Inferior parietal cortex (tissue), 1 donor: ENCODE results near the gene PRDX3.

ENCODE experiments used
- DNase-seq: peaks from one replicate; pipeline ENCODE4 v3.0.0-alpha.2; 2016; ENCODE audit errors: extremely low spot score

Gene PRDX3

DNA sequence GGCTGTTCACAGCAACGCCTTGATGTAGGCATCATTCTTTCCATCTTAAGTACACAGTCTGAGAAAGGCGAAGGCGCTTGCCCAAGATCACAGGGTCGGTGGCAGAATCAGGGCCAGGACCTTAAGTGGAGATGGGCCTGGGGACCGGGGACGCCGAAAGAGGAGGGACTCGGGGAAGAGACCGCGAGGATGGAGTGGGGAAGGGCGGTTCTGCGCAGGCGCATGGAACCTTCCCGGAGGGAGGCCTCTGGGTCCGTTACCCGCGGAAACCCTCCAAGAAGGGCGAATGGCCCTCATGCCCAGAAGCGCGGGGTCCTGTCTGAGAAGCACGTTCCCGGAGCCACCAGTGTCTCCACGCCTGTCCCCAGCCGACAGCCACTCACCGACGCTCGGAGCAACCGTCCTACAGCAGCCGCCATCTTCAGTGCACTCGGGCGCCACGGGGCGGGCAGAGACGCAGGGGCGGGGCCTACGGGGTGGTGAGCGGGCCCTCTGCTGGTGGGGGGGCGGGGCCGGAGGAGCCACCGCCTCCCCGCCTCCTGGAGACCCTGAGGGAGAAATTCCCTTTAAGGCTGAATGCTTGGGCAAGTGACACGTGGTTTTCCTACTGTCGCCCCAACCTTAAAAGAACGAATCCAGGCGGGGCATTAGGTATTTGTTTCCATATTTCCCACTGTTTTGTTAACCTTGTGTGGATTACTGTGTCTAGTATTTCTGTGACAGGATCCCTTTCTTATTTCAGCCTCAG, at the start of gene PRDX3:
TSS of gene PRDX3 (minus strand) at position 441 of the 748 bp plus-strand sequence. CDS start at position 419, 22 bp downstream.
- DNase-seq = peak; percentile 89

DNA sequence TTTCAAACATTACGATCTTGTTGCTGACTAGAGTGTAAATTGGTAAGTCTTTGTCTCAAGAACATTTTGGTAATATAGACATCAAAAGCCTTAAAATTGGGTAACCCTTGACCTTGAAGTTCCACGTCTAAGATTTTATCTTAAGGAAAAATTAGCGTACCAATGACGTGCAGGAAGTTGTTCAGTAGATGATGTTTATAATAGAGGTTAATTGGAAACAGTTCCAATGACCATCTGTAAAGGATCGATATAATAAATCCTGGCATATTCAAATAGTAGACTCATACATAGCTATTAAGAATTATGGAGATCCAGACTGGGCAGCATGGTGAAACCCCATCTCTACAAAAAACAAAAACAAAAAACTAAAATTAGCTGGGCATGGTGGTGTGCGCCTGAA, 49.2 kb upstream of the PRDX3 start:
- DNase-seq = no peak

DNA sequence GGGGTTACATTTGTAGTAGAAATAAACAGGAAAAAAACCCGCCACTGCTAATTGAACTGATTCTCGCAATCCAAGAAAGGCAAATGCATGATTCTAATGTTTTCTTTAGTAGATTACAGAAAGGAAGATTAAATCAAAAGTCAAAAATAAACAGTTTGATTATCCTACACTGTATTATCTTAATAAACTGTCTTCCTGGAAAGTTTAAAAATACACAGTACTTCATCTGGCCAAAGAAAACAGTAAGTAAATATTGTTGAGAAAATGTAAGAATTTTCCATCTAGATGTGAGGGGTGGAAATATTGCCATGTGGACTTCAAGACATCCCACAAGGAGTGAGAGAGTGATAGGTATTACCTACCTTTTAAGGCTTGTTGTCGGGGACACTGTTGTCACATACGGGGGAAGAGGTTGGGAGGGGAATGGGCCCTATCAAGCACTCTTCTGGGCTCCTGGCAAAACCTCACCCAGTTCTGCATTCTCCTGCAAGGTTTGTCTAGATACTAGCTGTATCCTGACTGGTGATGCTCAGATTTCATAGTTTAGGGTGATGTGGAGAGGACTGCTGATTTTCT, 46.6 kb upstream of the PRDX3 start:
- no peak for DNase-seq

DNA sequence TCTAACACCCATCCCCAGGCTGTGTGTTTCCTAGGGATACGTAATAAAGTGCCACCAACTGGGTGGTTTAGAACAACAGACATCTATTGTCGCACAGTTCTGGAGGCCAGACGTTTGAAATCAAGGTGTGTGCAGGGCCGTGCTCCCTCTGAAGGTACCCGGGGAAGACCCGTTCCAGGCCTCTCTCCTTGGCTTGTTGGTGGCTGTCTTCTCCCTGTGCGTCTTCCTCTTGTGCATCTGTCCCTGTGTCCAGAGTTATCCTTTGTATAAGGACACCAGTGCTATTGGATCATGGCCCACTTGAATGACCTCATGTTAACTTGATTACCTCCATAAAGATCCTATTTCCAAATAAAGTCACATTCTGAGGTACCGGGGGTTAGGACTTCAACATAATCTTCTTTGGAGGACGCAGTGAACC, 44.4 kb upstream of the PRDX3 start:
- DNase-seq = no peak

DNA sequence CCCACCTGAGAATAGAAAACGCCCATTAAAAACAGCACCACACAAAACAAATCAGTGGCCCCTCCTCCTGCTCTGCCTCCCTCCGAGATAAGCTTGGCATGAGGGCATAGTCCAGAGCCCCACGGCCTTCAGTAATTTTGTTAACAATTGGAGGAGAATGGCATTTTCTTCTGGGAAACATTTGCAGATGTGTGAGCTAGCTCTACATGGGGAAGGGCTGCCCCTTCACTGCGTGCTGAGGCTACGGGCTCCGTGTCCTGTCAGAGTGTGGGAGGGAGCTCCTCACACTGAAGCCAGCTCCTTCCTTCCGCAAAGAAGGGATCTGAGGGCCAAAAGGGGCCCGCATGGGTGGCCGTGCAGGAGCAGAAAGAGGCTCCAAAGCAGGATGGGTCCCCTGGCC, 43.9 kb upstream of the PRDX3 start:
- no peak for DNase-seq

DNA sequence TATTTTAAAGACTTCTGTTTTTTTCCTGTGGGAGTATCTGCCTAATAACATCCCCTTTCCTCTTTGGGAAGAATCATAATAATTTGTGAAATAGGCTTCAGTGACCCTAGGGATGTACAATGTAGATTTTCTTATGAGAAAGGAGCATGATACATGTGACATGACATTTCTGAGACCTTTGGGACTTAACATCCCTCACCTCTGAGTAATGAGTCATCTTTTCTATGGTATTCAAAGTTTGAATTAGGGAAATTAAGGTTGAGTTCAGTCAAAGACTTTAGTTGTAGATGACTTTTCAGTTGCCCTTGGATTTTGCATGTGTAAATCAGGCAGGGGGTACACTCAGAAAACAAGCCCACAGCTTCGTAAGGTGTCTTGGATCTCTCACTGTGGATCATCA, 43.1 kb upstream of the PRDX3 start:
- no peak for DNase-seq

DNA sequence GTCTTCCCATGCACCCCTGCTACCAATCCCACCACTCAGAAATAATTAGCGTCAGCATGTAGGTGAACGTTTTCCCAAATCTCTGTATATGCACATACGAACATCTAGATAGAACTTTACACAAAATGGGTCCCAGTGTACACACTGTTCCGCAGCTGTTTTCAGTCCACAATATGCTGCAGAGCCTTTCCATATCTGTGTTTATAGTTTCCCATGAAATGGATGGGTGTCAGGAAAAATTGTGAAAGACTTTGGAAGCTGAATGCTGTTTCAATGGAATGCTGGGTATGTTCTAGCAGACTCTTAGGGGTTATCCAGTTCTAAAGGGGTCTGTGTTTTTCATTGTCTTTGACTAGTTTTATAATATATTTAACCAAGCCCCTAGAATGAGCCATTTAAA, 42.6 kb upstream of the PRDX3 start:
- no peak for DNase-seq

DNA sequence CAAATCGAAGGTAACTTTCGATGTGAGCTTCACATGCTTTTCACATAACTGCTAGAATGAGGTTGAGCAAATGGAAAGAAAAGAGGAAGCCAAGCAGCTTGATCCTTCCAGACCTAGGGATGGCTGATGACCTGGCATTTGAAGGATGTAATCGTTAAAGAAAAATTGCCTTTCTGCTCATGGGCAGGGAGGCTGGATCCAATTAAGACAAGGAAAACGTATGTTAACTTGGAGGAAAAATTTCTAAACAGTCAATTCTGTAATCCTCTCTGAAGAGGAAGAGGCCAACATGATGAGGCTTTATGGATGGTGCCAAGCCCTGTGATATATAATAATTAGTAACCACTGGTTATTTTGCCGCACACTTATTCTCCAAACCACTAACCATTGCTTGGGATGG, 41.3 kb upstream of the PRDX3 start:
- no peak for DNase-seq

DNA sequence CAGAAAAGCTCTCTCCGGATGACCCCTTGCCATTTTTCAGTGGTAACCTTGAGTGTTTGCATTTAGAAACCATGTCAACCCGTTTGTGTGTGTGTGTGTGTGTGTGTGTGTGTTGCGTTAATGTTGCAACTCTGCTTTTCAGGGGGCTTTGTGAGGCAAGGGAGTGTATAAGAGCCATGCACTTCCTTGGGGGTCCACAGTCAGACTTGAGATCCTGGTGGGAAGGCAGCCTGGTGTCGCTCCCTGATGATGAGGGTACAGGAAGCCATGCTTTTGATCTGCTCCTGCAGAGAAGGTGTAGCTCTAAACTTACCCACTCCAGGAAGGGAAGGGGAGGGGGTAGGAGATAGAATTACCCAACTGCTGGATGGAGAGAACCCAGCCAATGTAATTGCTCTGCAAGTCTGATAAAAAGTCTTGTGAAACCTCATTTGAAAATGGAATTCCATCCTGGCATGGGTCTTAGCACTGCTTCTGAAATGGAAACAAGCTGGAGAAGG, 39.4 kb upstream of the PRDX3 start:
- no peak for DNase-seq

DNA sequence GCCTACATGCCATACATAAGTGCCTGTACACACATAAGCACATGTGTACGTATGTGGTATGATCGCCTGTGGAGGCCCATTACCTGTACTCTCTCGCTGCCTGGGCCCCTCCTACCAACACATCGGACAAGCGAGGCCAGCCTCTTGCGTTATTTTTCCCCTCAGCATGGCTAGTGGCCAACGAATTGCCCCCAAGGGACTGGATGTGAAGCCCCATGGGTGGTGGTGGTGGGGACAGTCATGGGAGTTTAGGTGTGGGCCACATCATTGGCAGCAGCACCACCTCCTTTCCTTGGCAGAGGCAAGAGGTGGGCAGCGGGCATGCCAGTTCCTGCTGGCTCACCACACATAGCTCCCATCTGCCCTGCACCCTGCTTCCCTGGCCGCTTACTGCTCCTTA, 38.8 kb upstream of the PRDX3 start:
- no peak for DNase-seq

DNA sequence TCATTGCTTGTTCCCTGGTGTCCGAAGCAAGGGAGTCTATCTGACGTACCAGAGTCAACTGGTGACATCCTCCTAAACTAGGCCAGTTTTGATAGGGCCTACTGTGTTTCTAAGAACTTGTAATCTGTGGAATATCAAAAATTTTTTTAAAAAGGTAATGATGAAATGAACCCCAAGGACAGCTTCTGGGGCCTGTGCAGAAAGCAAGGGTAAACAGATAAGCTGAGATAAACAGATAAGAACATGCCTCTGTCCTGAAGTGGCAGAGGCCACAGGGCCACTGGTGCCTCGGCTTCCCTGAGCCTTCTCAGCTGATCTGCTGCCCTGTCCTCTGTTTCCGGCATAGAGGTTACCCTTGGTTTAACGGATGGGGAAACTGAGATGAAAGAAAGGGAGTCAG, 37.5 kb upstream of the PRDX3 start:
- DNase-seq = no peak

DNA sequence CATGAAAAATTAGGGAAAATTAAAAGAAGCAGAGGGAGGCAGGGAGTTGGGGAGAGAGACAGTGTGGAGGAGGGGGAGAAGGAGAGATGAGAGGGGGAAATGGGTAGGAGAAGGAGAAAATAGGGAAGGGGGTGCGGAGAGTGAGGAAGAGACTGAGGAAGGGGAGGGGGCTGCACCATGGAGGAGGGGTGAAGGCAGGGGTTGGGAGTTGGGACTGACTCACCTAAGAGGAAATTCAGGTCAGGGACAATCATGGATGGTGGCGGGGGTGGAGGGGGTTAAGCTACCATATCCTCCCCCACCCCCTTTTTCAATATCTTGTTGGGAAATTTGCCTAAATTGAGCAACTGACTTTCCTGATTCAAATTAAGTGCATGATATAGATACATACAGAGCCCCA, 36.8 kb upstream of the PRDX3 start:
- DNase-seq = no peak

DNA sequence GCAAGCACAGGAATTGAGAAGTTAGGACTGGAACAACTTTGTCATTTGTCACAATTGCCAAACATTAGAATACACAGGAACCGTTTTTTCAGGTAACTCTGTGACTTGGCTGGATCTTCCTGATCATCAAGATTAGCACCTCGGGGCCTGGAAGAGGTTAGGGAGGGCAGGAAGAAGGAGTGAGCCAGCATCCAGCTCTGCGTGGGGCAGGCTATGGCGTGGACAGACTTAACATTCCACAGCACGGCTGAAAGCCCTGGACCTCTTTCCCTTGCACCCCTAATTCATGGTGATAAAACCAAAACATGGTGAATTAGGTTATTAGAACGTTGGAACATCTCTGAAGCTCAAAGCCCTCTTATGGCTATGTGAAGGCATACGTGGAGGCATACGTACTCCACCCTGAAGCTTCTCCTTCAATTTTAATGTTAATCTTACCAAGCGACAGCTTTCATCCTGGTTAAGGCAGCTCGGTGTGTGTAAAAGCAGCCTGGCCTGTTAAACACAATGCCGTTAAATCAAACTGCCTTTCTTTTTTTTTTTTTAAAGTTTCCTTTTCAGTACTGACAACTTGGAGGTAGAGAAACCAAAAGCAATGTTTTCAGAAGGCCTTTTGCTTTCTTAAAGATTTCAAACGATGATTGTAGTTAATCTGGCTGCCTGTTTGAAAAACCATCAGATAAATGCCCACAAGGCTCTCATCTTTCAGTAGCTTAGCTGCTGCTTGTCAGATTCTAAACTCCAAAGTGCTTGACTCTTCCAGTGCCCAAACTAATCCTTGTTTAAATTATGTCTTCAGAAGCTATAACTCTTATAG, 33.2 kb upstream of the PRDX3 start:
- DNase-seq = no peak

DNA sequence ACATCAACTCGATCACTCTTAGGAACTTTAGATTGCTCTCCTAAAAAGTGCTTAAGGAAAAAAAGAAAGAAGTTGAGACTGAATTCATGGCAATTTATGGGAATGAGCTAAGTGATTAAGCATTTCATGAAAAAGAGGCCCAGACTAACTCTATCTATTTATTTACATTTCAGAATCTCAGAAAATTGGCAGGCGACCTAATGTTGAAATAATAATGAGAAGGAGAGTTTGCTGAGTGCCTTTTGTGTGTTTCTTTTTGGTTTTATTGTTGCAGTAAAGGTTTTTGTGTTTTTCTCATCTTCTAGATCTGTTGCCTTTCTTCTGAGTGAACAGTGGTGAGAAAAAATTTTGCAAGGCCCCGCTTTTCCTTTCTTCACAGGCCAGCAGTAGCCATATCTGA, 32.6 kb upstream of the PRDX3 start:
- DNase-seq = no peak

DNA sequence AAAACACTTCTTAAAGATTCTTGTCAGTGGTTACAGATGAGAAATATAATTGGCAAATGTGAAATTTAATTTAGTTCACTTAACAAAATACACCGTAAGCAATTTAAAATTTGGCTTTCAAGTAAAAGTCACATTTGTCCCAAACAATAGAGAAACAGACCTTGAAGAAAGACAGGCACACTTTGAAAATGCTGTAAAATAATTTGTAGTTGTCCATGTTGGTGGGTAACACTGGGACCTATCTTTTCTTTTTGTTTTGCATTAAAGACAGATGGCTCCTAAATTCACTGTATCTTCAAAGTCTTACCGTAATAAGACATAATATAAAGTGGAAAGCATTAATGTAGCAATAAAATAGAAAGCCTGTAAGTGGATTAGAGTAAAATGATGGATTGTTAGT, 32.0 kb upstream of the PRDX3 start:
- no peak for DNase-seq

DNA sequence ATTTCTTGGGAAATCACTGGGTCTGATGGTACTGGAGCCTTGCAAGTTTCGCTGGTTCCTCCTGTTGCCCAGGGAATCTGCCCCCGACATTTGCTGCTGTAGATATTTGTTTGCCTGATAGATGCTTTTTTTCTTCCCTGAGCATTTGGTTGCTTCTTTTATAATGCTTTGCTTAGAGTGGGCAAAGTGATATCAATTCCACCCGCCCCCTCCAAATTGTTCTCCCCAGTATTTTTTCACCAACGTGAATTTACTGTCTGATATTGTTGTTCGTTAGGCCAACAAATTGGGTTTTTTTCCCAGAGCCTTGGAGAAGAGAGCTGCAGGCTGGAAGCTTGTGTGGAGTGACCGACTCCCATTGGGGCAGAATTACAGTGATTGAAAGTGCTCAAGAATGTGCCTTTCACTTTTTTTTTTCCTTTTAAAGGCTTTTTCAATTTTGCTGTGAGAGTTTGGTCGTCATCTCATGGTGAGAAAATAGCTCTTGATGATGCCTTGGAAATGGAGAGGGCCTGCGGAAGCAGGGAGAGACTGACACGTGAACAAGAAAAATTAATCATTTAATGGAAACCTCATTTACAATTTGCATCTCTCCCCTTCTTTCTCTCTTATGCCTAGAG, 31.2 kb upstream of the PRDX3 start:
- DNase-seq = no peak

DNA sequence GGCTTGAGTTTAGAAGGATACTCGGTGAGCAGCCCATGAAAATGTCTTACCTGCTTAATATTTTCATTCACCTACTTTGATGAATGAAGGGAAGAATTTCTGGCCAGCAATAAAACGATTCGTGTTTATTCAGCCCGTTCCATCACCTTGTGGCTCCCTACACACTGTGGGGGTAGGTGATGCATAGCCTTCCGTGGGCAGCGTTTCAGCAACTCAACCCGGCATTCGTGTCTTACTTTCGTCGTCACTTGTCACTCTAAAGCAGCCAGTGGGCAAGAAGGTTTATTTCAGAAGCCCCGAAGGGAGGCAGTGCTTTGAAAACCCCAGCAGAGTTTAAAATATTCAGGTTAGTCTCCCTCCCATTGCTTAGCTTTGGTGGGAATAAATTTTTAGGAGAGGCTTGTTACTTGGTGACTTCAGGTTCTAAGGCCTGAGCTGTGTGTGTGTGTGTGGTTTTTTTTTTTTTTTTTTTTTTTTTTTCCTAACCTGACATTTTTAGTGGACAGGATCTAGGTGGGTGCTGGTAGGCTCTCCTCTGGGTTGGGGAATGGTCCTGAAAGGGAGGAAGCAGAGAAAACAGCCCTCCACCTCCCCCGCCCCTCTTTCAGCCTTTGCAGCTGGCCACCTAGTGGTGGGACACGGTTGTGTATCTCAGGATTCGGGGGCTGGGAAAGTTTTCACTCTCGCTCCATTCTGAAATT, 30.6 kb upstream of the PRDX3 start:
- peak; percentile 60 for DNase-seq

DNA sequence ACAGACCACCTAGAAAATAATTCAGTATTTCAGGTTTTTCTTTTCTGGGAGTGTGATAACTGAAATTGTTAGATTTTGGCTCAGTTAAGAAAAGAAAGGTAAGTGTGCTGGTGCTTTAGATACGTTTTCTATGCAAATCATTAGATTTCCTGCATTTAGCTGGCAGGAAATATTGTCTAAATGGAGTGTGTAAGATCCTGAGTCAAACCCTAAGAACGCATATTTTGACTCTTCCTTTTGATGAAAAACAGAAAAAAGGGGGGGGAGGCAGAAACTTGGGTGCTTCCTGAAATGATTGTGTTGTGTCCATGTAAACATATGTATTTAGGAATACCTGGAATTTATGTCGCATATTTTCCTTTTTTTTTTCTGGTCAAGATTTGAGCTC, 29.9 kb upstream of the PRDX3 start:
- DNase-seq = no peak

DNA sequence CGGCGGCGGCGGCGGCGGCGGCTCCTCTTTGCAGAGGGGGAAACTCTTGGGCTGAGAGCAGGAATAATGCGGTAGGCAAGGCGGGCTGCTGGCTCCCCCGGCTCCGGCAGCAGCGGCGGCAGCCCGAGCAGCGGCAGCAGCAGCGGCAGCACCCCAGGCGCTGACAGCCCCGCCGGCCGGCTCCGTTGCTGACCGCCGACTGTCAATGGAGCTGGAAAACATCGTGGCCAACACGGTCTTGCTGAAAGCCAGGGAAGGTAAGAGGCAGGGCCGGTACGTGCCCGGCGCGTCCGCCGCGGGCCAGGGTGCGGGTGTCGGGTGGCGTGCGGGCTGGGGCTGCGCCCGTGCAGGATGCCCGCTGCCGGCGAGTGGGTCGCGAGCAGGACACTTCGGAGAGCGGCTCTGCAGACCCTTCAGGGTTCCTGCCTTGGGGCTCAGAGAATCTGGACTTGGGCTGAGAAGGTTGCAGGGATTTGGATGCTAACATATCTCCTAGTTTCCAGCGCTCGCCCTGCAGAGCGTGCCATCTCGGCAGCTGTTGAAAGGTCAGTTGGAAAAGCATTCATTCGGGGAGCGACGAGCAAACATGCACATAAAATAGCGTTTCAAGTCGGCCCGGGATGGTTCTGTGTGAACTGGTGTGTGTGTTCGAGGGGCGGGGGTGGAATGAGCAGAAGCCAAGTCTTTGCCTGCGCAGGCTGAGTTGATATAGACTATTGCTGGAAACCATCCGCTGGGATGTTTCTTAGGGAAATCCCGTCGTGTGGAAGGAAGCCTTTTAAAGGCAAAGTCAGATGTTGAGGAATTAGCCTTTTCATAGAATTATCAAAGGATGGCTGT, 29.3 kb upstream of the PRDX3 start:
- peak; percentile 46 for DNase-seq

DNA sequence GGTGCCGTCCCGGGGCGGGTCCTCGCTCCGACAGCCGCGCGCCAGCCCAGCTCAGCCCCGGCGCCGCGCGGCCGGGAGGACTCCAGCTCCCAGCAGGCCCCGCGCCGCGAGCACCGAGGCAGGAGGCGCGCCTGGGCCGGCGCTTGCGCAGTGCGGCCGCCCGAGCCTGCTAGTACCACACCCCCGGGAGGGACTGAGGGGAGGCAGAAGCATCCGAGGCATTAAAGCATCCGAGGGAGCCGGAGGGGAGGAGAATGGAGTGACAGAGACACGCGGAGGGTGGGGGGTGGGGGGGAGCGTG, 28.7 kb upstream of the PRDX3 start, which contains the start of gene GRK5:
TSS of gene GRK5 (plus strand) at position 206 of the 301 bp plus-strand sequence. CDS start 347 bp downstream, outside the sequence.
- peak; percentile 94 for DNase-seq
